NB4 (cell line): ENCODE results near the gene RGL1.

ENCODE experiments used
- MYC ChIP-seq: IDR thresholded peaks from 2 replicates; pipeline ENCODE4 v1.6.1; 2011; ENCODE audit warnings: low read depth, low read length
- POLR2A ChIP-seq: IDR thresholded peaks from 2 replicates; pipeline ENCODE4 v1.6.1; 2011; ENCODE audit warnings: mild to moderate bottlenecking; ENCODE audit not compliant: insufficient read length; ENCODE audit errors: extremely low read depth
- TF ChIP-seq, protein P1 (sequence below): IDR thresholded peaks from one replicate; pipeline ENCODE4 v1.5.1; 2012; ENCODE audit warnings: low read depth, low read length
- TF ChIP-seq, protein P2 (sequence below): IDR thresholded peaks from 2 replicates; pipeline ENCODE4 v1.6.1; 2011; ENCODE audit warnings: low read depth, low read length

DNA sequence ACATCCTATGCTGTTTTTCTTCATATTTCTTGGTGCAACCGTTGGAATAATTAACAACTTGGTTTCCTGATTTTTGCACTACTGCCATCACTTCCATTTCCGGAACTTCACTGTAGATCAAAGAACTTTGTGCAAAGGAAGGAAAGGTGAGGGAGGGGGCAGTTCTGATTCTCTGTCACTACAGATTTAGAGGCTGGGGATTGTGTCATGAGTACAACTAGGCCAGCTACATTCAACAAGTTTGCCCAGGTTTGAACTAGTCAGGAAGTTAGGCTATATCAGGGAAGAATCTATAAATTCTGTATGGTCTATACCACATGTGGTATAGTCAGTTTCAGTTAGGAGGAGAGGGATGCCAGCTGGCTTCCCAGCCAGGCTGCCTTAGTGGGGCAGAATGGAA is 84.2 kb downstream of the RGL1 start:
- TF ChIP-seq, protein P1, sequence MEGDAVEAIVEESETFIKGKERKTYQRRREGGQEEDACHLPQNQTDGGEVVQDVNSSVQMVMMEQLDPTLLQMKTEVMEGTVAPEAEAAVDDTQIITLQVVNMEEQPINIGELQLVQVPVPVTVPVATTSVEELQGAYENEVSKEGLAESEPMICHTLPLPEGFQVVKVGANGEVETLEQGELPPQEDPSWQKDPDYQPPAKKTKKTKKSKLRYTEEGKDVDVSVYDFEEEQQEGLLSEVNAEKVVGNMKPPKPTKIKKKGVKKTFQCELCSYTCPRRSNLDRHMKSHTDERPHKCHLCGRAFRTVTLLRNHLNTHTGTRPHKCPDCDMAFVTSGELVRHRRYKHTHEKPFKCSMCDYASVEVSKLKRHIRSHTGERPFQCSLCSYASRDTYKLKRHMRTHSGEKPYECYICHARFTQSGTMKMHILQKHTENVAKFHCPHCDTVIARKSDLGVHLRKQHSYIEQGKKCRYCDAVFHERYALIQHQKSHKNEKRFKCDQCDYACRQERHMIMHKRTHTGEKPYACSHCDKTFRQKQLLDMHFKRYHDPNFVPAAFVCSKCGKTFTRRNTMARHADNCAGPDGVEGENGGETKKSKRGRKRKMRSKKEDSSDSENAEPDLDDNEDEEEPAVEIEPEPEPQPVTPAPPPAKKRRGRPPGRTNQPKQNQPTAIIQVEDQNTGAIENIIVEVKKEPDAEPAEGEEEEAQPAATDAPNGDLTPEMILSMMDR, result no peak
- TF ChIP-seq POLR2A (no peak), MYC (no peak)
- TF ChIP-seq, protein P2, sequence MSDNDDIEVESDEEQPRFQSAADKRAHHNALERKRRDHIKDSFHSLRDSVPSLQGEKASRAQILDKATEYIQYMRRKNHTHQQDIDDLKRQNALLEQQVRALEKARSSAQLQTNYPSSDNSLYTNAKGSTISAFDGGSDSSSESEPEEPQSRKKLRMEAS, result no peak
